ENCODE results near the gene PSAPL1. TPM values are rescaled to one million over a fixed set of nuclear protein-coding genes. Genes with fewer than 3 reads are reported as not detected.

PSAPL1 gene
- total RNA-seq, result not detected

GRCh38 chr4:7434766-7435150 is at the start of gene PSAPL1:
TSS of gene PSAPL1 (minus strand) at chr4:7434930. CDS start at chr4:7434879, 51 bp downstream.
- no peak for DNase-seq (ENCODE audit: low spot score)

GRCh38 chr4:7481227-7481626 is 46.5 kb upstream of the PSAPL1 start:
- DNase-seq (ENCODE audit: low spot score), result no peak

GRCh38 chr4:7480423-7480822 is 45.7 kb upstream of the PSAPL1 start:
- DNase-seq (ENCODE audit: low spot score), result no peak

GRCh38 chr4:7478665-7479064 is 43.9 kb upstream of the PSAPL1 start:
- DNase-seq (ENCODE audit: low spot score), result no peak

- DNase-seq (ENCODE audit: low spot score), result no peak
Observed at GRCh38 chr4:7477695-7478094, 43.0 kb upstream of the PSAPL1 start.

- DNase-seq (ENCODE audit: low spot score), result no peak
Observed at GRCh38 chr4:7476820-7477219, 42.1 kb upstream of the PSAPL1 start.

GRCh38 chr4:7475207-7475606 is 40.5 kb upstream of the PSAPL1 start:
- DNase-seq (ENCODE audit: low spot score), result no peak

- no peak for DNase-seq (ENCODE audit: low spot score)
Observed at GRCh38 chr4:7474320-7474719, 39.6 kb upstream of the PSAPL1 start.

- DNase-seq (ENCODE audit: low spot score), result no peak
Observed at GRCh38 chr4:7473081-7473480, 38.4 kb upstream of the PSAPL1 start.

GRCh38 chr4:7472442-7473013 is 37.8 kb upstream of the PSAPL1 start:
- no peak for DNase-seq (ENCODE audit: low spot score)

GRCh38 chr4:7470522-7471128 is 35.9 kb upstream of the PSAPL1 start:
- DNase-seq (ENCODE audit: low spot score), result no peak

- DNase-seq (ENCODE audit: low spot score), result no peak
Observed at GRCh38 chr4:7470111-7470510, 35.4 kb upstream of the PSAPL1 start.

GRCh38 chr4:7469023-7469422 is 34.3 kb upstream of the PSAPL1 start:
- no peak for DNase-seq (ENCODE audit: low spot score)

- no peak for DNase-seq (ENCODE audit: low spot score)
Observed at GRCh38 chr4:7467471-7467870, 32.7 kb upstream of the PSAPL1 start.

- DNase-seq (ENCODE audit: low spot score), result no peak
Observed at GRCh38 chr4:7466904-7467303, 32.2 kb upstream of the PSAPL1 start.

GRCh38 chr4:7466215-7466614 is 31.5 kb upstream of the PSAPL1 start:
- no peak for DNase-seq (ENCODE audit: low spot score)

- DNase-seq (ENCODE audit: low spot score), result no peak
Observed at GRCh38 chr4:7465017-7465416, 30.3 kb upstream of the PSAPL1 start.

GRCh38 chr4:7464259-7464655 is 29.5 kb upstream of the PSAPL1 start:
- no peak for DNase-seq (ENCODE audit: low spot score)

GRCh38 chr4:7463566-7464258 is 29.0 kb upstream of the PSAPL1 start:
- DNase-seq (ENCODE audit: low spot score), result no peak

GRCh38 chr4:7462509-7462971 is 27.8 kb upstream of the PSAPL1 start:
- no peak for DNase-seq (ENCODE audit: low spot score)

GRCh38 chr4:7461230-7461629 is 26.5 kb upstream of the PSAPL1 start:
- DNase-seq (ENCODE audit: low spot score), result no peak

GRCh38 chr4:7460566-7460965 is 25.8 kb upstream of the PSAPL1 start:
- DNase-seq (ENCODE audit: low spot score), result no peak

- DNase-seq (ENCODE audit: low spot score), result no peak
Observed at GRCh38 chr4:7459471-7459870, 24.7 kb upstream of the PSAPL1 start.

All from ureter (tissue), 1 donor.